Transverse colon (tissue), 4 donors: ENCODE data around the gene NFE2. TPM values are rescaled to one million over a fixed set of nuclear protein-coding genes. Genes with fewer than 3 reads are reported as not detected.

Experiments used
- DNase-seq: peaks from one replicate; pipeline ENCODE4 v3.0.0-alpha.2; 2019
- H3K27ac ChIP-seq, 4 donors: fragments of 200-600 bp; sonication (generic); 2 replicates each; pipeline ENCODE4 v1.5.1; 2016 to 2018; ENCODE audit warnings: inconsistent platforms in 4 of 4
- H3K27me3 ChIP-seq: fragments of 200-600 bp; sonication (generic); 2 replicates; pipeline ENCODE4 v1.5.1; 2017; ENCODE audit warnings: inconsistent platforms
- H3K36me3 ChIP-seq, 4 donors: fragments of 200-600 bp; sonication (generic); 2 replicates each; pipeline ENCODE4 v1.5.1; 2017 to 2019; ENCODE audit warnings: inconsistent platforms in 4 of 4
- H3K4me1 ChIP-seq, 4 donors: fragments of 200-600 bp; sonication (generic); 2 replicates each; pipeline ENCODE4 v1.5.1; 2017 to 2020; ENCODE audit warnings: inconsistent platforms in 4 of 4
- H3K4me3 ChIP-seq, 4 donors: fragments of 200-600 bp; sonication (generic); 1 replicate in 1 of 4; 2 replicates in 3 of 4; pipeline versions ENCODE4 v1.5.1 to v1.6.1; 2017 to 2019; ENCODE audit warnings: inconsistent platforms in 4 of 4
- H3K9me3 ChIP-seq, 2 donors: fragments of 200-600 bp; sonication (generic); 2 replicates each; pipeline ENCODE4 v1.5.1; 2017 to 2019; ENCODE audit warnings: inconsistent platforms in 2 of 2
- CTCF ChIP-seq, 5 experiments: fragments of 200-600 bp in 3 of 5; fragments of 450-650 bp in 2 of 5; sonication (generic) in 3 of 5; IDR thresholded peaks; 1 replicate in 2 of 5; 2 replicates in 3 of 5; pipeline ENCODE4 v1.5.1; 2016 to 2017; ENCODE audit warnings: antibody characterized with exemption in 5 of 5, inconsistent platforms in 3 of 5, mild to moderate bottlenecking in 2 of 5, moderate library complexity in 1 of 5
- EP300 ChIP-seq: sonication (generic); formaldehyde crosslinking; IDR thresholded peaks from one replicate; pipeline ENCODE4 v1.6.1; 2017; ENCODE audit warnings: antibody characterized with exemption, low read depth
- POLR2A ChIP-seq: fragments of 450-650 bp; IDR thresholded peaks from one replicate; pipeline ENCODE4 v1.6.1; 2016; ENCODE audit warnings: antibody characterized with exemption, mild to moderate bottlenecking, moderate library complexity
- POLR2AphosphoS5 ChIP-seq, 3 donors: sonication (generic); formaldehyde crosslinking; IDR thresholded peaks; one replicate each; pipeline ENCODE4 v1.6.1; 2016; ENCODE audit warnings: antibody characterized with exemption in 3 of 3
- WGBS, 2 donors: methylation state at CpG; one replicate each; pipeline ENCODE4 v1.1.5; 2018; ENCODE audit warnings: low coverage in 1 of 2; 5-methylcytosine and 5-hydroxymethylcytosine counted together
- in situ Hi-C, 4 donors: fragments of 200-750 bp; cut with MboI; loops; one replicate each; pipeline versions ENCODE4 v1.15.0 to v1.15.1; 2017; ENCODE audit warnings: low sequenced_read_pairs in 3 of 4, low pct_ligation_motif_present in 1 of 4, low pct_unique_long_range_greater_than_20kb in 1 of 4
- intact Hi-C: fragments of 100-400 bp; cut with DNase I; formaldehyde crosslinking; loops from one replicate; pipeline ENCODE4 v1.15.1; 2023; ENCODE audit warnings: low total_unique reads
- total RNA-seq, 4 donors: library from RNA; depleted of rRNA; stranded (reverse); fragments of >200 nt; gene quantifications; one replicate each; pipeline ENCODE4 v1.1.0, GENCODE V29; 2016

Gene NFE2
- total RNA-seq, 4 donors from 2014 or later: not detected

GRCh38 chr12:54333420-54334034, 32.7 kb upstream of the NFE2 start:
- no peaks in the 10 kb centered on the region for H3K27me3 ChIP-seq
- H3K27ac ChIP-seq: no peak overlapping the region
- no peak overlapping the region for H3K4me3 ChIP-seq
- intact Hi-C loops (no loop called here), in situ Hi-C loops (no loop called here)
- H3K36me3 ChIP-seq: no peaks in the 10 kb centered on the region
- H3K4me1 ChIP-seq: peaks cover 19 to 63% (median 35%) of the 10 kb centered on the region in 4 donors
- 85 to 98% methylated on average over 4 of the region's 4 CpGs for WGBS, 2 donors
- TF ChIP-seq POLR2AphosphoS5 (IDR thresholded peaks at IDR 0.05) (no peak), CTCF (IDR thresholded peaks at IDR 0.05) (no peak), POLR2A (no peak), EP300 (no peak)
- no peaks in the 10 kb centered on the region for H3K9me3 ChIP-seq
- DNase-seq: no peak

- Histone ChIP-seq H3K4me1 (peaks cover 9 to 63% (median 26%) of the 10 kb centered on the region in 4 donors), H3K27me3 (no peaks in the 10 kb centered on the region), H3K4me3 (no peak overlapping the region), H3K27ac (no peak overlapping the region), H3K9me3 (no peaks in the 10 kb centered on the region), H3K36me3 (no peaks in the 10 kb centered on the region)
- in situ Hi-C loops (no loop called here), intact Hi-C loops (loop anchor here (2.0 kb wide), 1 partner anchor 27 kb away; no protein-coding TSS in a partner anchor)
- WGBS, 2 donors: 77 to 93% methylated on average over 3 to 5 of the region's 5 CpGs
- DNase-seq: no peak
- TF ChIP-seq CTCF (IDR thresholded peaks at IDR 0.05): no peak
- TF ChIP-seq POLR2A: no peak
- TF ChIP-seq EP300: no peak
- TF ChIP-seq POLR2AphosphoS5 (IDR thresholded peaks at IDR 0.05): no peak
These were observed 30.6 kb upstream of the NFE2 start for GRCh38 chr12:54331461-54331860.

GRCh38 chr12:54330442-54330841, 29.6 kb upstream of the NFE2 start:
- H3K4me3 ChIP-seq: no peak overlapping the region
- no peak for TF ChIP-seq POLR2A
- no peak for TF ChIP-seq CTCF (IDR thresholded peaks at IDR 0.05)
- no peak for TF ChIP-seq POLR2AphosphoS5 (IDR thresholded peaks at IDR 0.05)
- no peak for TF ChIP-seq EP300
- in situ Hi-C loops: no loop called here
- no peaks in the 10 kb centered on the region for H3K36me3 ChIP-seq
- 82 to 100% methylated on average over 1 to 3 of the region's 3 CpGs for whole genome bisulfite sequencing, 2 donors
- intact Hi-C loops: loop anchor here (2.0 kb wide), 1 partner anchor 28 kb away; no protein-coding TSS in a partner anchor
- no peaks in the 10 kb centered on the region for H3K9me3 ChIP-seq
- H3K27ac ChIP-seq: peak overlapping the region in 1 of 4 donors; percentile 19
- H3K27me3 ChIP-seq: no peaks in the 10 kb centered on the region
- peaks cover 9 to 69% (median 36%) of the 10 kb centered on the region in 4 donors for H3K4me1 ChIP-seq
- DNase-seq: no peak

- H3K4me3 ChIP-seq: no peak overlapping the region
- peaks cover 9 to 65% (median 37%) of the 10 kb centered on the region in 4 donors for H3K4me1 ChIP-seq
- no peak for DNase-seq
- H3K27me3 ChIP-seq: no peaks in the 10 kb centered on the region
- 76% methylated on average over 5 of the region's 5 CpGs; no CpG with 5 or more reads in 1 of the 2 donors for WGBS, 2 donors
- intact Hi-C loops (loop anchor here (2.0 kb wide), 1 partner anchor 29 kb away; no protein-coding TSS in a partner anchor), in situ Hi-C loops (no loop called here)
- H3K27ac ChIP-seq: no peak overlapping the region
- no peaks in the 10 kb centered on the region for H3K36me3 ChIP-seq
- TF ChIP-seq POLR2AphosphoS5 (IDR thresholded peaks at IDR 0.05) (no peak), EP300 (no peak), CTCF (IDR thresholded peaks at IDR 0.05) (no peak), POLR2A (no peak)
- H3K9me3 ChIP-seq: no peaks in the 10 kb centered on the region
These were observed 28.9 kb upstream of the NFE2 start for GRCh38 chr12:54329759-54330158.
